NCI-H2171 treated with DMSO at 0.1 percent for 48 hours (cell line): ENCODE results near the gene CKMT2.

Source experiments
- DNase-seq: peaks from one replicate; lab custom pipeline; 2025; lab: John Stamatoyannopoulos, UW

Gene CKMT2

GRCh38 chr5:81308836-81309235, 75.7 kb downstream of the CKMT2 start:
- DNase-seq = no peak

- no peak for DNase-seq
These were observed 77.4 kb downstream of the CKMT2 start for GRCh38 chr5:81310402-81311063.

DNA sequence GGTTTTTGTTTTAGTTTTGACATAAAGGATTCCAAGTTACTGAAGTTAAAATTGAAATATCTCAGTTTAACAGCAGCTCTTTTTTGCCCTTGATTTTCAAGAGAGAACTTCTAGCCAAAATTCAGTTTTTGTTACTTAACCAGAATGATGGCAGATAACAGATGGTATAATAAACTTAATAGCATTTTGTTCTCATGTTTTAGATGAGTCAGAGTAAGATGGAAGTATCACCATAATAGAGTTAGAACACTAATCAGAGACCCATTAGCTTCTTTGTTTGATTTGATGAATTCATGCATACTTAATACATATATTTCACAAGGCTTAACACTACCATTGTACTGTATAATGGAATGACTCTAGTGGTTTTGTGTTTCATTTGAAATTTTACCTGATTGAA, 80.2 kb downstream of the CKMT2 start:
- DNase-seq = no peak

- DNase-seq = no peak
These were observed 80.6 kb downstream of the CKMT2 start for GRCh38 chr5:81313686-81314085.

GRCh38 chr5:81314581-81314980, 81.5 kb downstream of the CKMT2 start:
- no peak for DNase-seq

- no peak for DNase-seq
These were observed 82.2 kb downstream of the CKMT2 start for GRCh38 chr5:81315336-81315735.

- no peak for DNase-seq
These were observed 82.7 kb downstream of the CKMT2 start for GRCh38 chr5:81315830-81316229.
